ENCODE measurements around the gene PXMP2.

PXMP2 gene

DNA sequence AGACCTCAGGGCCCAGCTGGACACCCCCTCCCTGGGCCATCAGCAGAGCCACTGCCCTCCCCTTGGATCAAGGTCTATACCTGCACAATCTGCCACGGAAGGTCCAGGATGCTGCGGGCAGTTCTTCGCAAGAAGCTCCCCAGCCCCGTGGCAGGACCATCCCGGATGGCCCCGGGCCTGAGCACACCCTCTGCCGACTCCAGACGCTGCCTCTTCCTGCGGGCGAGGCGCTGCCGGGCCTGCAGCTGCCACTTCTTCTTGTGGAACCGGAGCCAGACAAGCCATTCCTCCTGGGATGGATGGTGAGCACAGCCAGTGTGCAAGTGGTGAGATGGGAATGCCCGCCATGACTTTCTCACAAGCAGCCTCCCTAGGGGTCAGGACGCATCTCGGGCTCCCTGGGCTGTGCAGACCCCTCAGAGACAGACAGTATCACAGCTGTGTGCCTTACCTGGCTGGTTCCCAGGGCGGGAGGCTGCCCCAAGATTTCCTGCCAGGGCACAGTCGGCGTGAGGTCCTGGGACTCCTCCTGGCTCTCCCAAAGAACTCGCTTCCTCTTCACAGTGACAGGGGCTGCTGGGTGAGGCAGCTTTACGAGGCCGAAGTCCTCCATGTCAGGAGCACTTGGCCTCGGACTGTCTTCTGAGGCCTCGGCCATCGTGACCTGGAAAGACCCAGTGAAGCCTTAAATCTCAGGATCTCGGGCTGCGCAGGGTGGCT, 38.0 kb upstream of the PXMP2 start:
- Histone ChIP-seq H3K4me3 (ENCODE audit: low read length) (no peak overlapping the region), H3K36me3 (ENCODE audit: insufficient read depth, low read length) (peaks cover 82% of the 10 kb centered on the region), H2AFZ (ENCODE audit: low read depth, low read length) (no peak overlapping the region), H3K9me3 (ENCODE audit: low read length) (no peaks in the 10 kb centered on the region), H3K4me1 (ENCODE audit: insufficient read depth, low read length) (no peaks in the 10 kb centered on the region), H3K27me3 (ENCODE audit: insufficient read depth, low read length) (no peaks in the 10 kb centered on the region)

GRCh38 chr12:132651444-132652100, 35.8 kb upstream of the PXMP2 start:
- Histone ChIP-seq H3K4me3 (ENCODE audit: low read length) (no peak overlapping the region), H3K27me3 (ENCODE audit: insufficient read depth, low read length) (no peaks in the 10 kb centered on the region), H3K9me3 (ENCODE audit: low read length) (no peaks in the 10 kb centered on the region), H3K4me1 (ENCODE audit: insufficient read depth, low read length) (no peaks in the 10 kb centered on the region), H2AFZ (ENCODE audit: low read depth, low read length) (no peak overlapping the region), H3K36me3 (ENCODE audit: insufficient read depth, low read length) (peaks cover 90% of the 10 kb centered on the region)

- Histone ChIP-seq H3K4me3 (ENCODE audit: low read length) (no peak overlapping the region), H2AFZ (ENCODE audit: low read depth, low read length) (no peak overlapping the region), H3K27me3 (ENCODE audit: insufficient read depth, low read length) (no peaks in the 10 kb centered on the region), H3K36me3 (ENCODE audit: insufficient read depth, low read length) (peaks cover 90% of the 10 kb centered on the region), H3K9me3 (ENCODE audit: low read length) (no peaks in the 10 kb centered on the region), H3K4me1 (ENCODE audit: insufficient read depth, low read length) (no peaks in the 10 kb centered on the region)
These were observed 33.7 kb upstream of the PXMP2 start for GRCh38 chr12:132653567-132654290.

DNA sequence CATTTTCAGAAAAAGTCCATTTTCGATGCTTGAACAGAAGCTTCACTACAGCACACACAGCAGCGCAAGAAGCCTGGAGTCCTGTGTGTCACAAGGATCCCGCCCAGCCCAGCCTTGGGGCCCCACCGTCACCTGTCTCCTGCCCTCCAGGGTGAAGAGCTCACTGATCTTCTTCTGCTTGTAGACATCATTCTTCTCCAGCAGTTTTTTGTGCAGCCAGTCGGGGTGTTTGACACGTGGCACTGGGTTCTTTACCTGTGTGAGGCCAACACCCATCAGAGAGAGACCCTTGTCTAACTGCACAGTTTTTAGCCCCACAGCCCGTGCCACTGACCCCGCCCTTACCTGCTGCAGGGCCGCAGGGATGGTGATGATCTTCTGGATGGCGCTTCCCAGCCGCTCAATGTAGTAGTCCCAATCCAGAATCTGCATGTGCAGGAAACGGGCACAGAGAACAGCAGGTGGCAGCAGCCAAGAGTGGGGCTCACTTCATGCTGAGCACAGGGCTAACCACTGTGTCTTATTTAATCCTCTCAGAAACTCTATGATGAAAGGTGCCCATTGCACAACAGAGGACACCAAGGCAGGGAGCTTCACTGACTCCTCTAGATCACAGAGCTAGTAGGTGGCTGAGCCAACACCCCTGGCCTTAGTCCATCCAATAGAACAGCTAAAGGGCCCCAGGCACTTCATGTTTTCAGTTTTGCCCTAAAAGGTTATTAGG, 30.2 kb upstream of the PXMP2 start:
- Histone ChIP-seq H2AFZ (ENCODE audit: low read depth, low read length) (no peak overlapping the region), H3K27me3 (ENCODE audit: insufficient read depth, low read length) (no peaks in the 10 kb centered on the region), H3K4me3 (ENCODE audit: low read length) (no peak overlapping the region), H3K9me3 (ENCODE audit: low read length) (no peaks in the 10 kb centered on the region), H3K36me3 (ENCODE audit: insufficient read depth, low read length) (peaks cover 94% of the 10 kb centered on the region), H3K4me1 (ENCODE audit: insufficient read depth, low read length) (no peaks in the 10 kb centered on the region)

DNA sequence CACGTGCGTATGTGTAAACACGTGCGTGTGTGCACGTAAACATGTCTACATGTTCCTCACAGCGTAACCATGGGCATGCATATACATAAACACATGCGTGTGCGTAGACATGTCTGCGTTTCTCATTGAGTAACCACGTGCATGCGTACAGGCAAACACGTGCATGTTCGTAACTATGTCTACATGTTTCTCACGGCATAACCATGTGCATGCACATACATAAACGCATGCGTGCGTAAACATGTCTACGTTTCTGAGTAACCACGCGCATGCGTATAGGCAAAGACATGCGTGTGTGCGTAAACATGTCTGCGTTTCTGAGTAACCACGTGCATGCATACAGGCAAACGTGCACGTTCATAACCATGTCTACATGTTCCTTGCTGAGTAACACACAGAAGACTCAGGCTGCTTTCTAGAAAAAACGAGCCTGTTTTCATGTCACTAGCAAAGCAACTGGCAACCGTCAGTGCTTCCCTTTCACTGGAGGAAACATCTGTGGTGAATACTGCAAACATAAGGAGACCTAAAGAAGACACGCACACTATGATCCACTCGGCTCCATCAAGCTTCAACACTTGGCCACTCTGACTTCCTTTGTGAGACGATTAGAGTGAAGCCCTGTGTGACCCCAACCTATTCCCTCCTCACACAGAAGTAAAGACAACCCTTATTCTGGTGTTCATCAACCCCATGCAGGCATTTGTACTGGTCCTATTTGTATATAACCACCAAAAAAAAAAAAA, 29.1 kb upstream of the PXMP2 start:
- Histone ChIP-seq H3K36me3 (ENCODE audit: insufficient read depth, low read length) (peaks cover 94% of the 10 kb centered on the region), H2AFZ (ENCODE audit: low read depth, low read length) (no peak overlapping the region), H3K4me3 (ENCODE audit: low read length) (no peak overlapping the region), H3K4me1 (ENCODE audit: insufficient read depth, low read length) (no peaks in the 10 kb centered on the region), H3K27me3 (ENCODE audit: insufficient read depth, low read length) (no peaks in the 10 kb centered on the region), H3K9me3 (ENCODE audit: low read length) (no peaks in the 10 kb centered on the region)

DNA sequence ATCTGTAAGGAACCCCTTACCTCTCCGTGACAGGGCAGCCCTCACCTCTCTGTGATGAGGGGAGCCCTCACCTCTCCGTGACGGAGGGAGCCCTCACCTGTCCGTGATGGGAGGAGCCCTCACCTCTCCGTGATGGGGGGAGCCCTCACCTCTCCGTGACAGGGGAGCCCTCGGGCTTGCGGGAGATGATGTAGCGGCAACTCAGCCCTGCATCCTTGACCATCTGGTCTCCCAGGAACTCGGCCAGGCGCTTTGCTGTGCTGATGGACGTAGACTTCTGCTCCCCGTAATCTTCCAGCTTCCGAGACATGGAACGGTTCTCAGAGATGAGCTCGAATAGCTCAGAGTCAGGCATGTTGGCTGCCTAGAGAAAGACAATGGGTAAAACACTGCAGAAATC, 28.2 kb upstream of the PXMP2 start:
- Histone ChIP-seq H3K4me3 (ENCODE audit: low read length) (no peak overlapping the region), H3K27me3 (ENCODE audit: insufficient read depth, low read length) (no peaks in the 10 kb centered on the region), H3K9me3 (ENCODE audit: low read length) (no peaks in the 10 kb centered on the region), H3K36me3 (ENCODE audit: insufficient read depth, low read length) (peaks cover 95% of the 10 kb centered on the region), H2AFZ (ENCODE audit: low read depth, low read length) (no peak overlapping the region), H3K4me1 (ENCODE audit: insufficient read depth, low read length) (no peaks in the 10 kb centered on the region)

GRCh38 chr12:132660052-132660451, 27.3 kb upstream of the PXMP2 start:
- Histone ChIP-seq H3K27me3 (ENCODE audit: insufficient read depth, low read length) (no peaks in the 10 kb centered on the region), H3K4me1 (ENCODE audit: insufficient read depth, low read length) (no peaks in the 10 kb centered on the region), H3K9me3 (ENCODE audit: low read length) (no peaks in the 10 kb centered on the region), H3K36me3 (ENCODE audit: insufficient read depth, low read length) (peaks cover 95% of the 10 kb centered on the region), H2AFZ (ENCODE audit: low read depth, low read length) (no peak overlapping the region), H3K4me3 (ENCODE audit: low read length) (no peak overlapping the region)

GRCh38 chr12:132660996-132661395, 26.4 kb upstream of the PXMP2 start:
- Histone ChIP-seq H3K4me3 (ENCODE audit: low read length) (no peak overlapping the region), H3K36me3 (ENCODE audit: insufficient read depth, low read length) (peaks cover 96% of the 10 kb centered on the region), H3K4me1 (ENCODE audit: insufficient read depth, low read length) (no peaks in the 10 kb centered on the region), H3K27me3 (ENCODE audit: insufficient read depth, low read length) (no peaks in the 10 kb centered on the region), H3K9me3 (ENCODE audit: low read length) (no peaks in the 10 kb centered on the region), H2AFZ (ENCODE audit: low read depth, low read length) (no peak overlapping the region)

GRCh38 chr12:132661972-132662371, 25.4 kb upstream of the PXMP2 start:
- Histone ChIP-seq H3K4me1 (ENCODE audit: insufficient read depth, low read length) (no peaks in the 10 kb centered on the region), H3K36me3 (ENCODE audit: insufficient read depth, low read length) (peaks cover 97% of the 10 kb centered on the region), H3K27me3 (ENCODE audit: insufficient read depth, low read length) (no peaks in the 10 kb centered on the region), H2AFZ (ENCODE audit: low read depth, low read length) (no peak overlapping the region), H3K4me3 (ENCODE audit: low read length) (no peak overlapping the region), H3K9me3 (ENCODE audit: low read length) (no peaks in the 10 kb centered on the region)

GRCh38 chr12:132662901-132663755, 24.3 kb upstream of the PXMP2 start:
- Histone ChIP-seq H3K27me3 (ENCODE audit: insufficient read depth, low read length) (no peaks in the 10 kb centered on the region), H3K4me3 (ENCODE audit: low read length) (no peak overlapping the region), H3K36me3 (ENCODE audit: insufficient read depth, low read length) (peaks cover 96% of the 10 kb centered on the region), H3K9me3 (ENCODE audit: low read length) (no peaks in the 10 kb centered on the region), H2AFZ (ENCODE audit: low read depth, low read length) (no peak overlapping the region), H3K4me1 (ENCODE audit: insufficient read depth, low read length) (no peaks in the 10 kb centered on the region)

- Histone ChIP-seq H3K4me3 (ENCODE audit: low read length) (no peak overlapping the region), H3K9me3 (ENCODE audit: low read length) (no peaks in the 10 kb centered on the region), H3K36me3 (ENCODE audit: insufficient read depth, low read length) (peaks cover 95% of the 10 kb centered on the region), H2AFZ (ENCODE audit: low read depth, low read length) (no peak overlapping the region), H3K4me1 (ENCODE audit: insufficient read depth, low read length) (no peaks in the 10 kb centered on the region), H3K27me3 (ENCODE audit: insufficient read depth, low read length) (no peaks in the 10 kb centered on the region)
These were observed 22.9 kb upstream of the PXMP2 start for GRCh38 chr12:132664206-132665148.
